Thyroid gland (tissue), 4 donors: Measurements from ENCODE around the gene GALNTL6. TPM values are rescaled to one million over a fixed set of nuclear protein-coding genes. Genes with fewer than 3 reads are reported as not detected.

Experiments
- DNase-seq, 2 donors: peaks; one replicate each; pipeline ENCODE4 v3.0.0-alpha.2; 2019
- H3K27ac ChIP-seq, 3 donors: fragments of 200-600 bp; sonication (generic); 1 replicate in 2 of 3; 2 replicates in 1 of 3; pipeline ENCODE4 v1.5.1; 2016 to 2019; ENCODE audit warnings: mild to moderate bottlenecking in 1 of 3, moderate library complexity in 1 of 3
- H3K27me3 ChIP-seq: fragments of 200-600 bp; sonication (generic); one replicate; pipeline ENCODE4 v1.5.1; 2019
- H3K36me3 ChIP-seq, 2 donors: fragments of 200-600 bp; sonication (generic); one replicate each; pipeline ENCODE4 v1.5.1; 2016 to 2019
- H3K4me1 ChIP-seq, 2 donors: fragments of 200-600 bp; sonication (generic); one replicate each; pipeline ENCODE4 v1.5.1; 2017 to 2019
- H3K4me3 ChIP-seq, 3 donors: fragments of 200-600 bp; sonication (generic); replicated peaks in 1 of 3; 1 replicate in 2 of 3; 2 replicates in 1 of 3; pipeline ENCODE4 v1.5.1; 2016; ENCODE audit warnings: mild to moderate bottlenecking in 1 of 3
- H3K9me3 ChIP-seq: fragments of 200-600 bp; sonication (generic); one replicate; pipeline ENCODE4 v1.5.1; 2017
- CTCF ChIP-seq, 6 experiments: fragments of 200-600 bp in 3 of 6; fragments of 450-650 bp in 3 of 6; sonication (generic) in 3 of 6; IDR thresholded peaks; one replicate each; pipeline ENCODE4 v1.5.1; 2016 to 2019; ENCODE audit warnings: antibody characterized with exemption in 6 of 6, mild to moderate bottlenecking in 2 of 6, inconsistent platforms in 1 of 6, moderate library complexity in 1 of 6
- POLR2A ChIP-seq, 2 donors: fragments of 450-650 bp; IDR thresholded peaks; one replicate each; pipeline ENCODE4 v1.6.1; 2017; ENCODE audit warnings: antibody characterized with exemption in 2 of 2, mild to moderate bottlenecking in 2 of 2, moderate library complexity in 1 of 2
- WGBS, 2 donors: methylation state at CpG; one replicate each; pipeline ENCODE4 v1.1.5; 2017; 5-methylcytosine and 5-hydroxymethylcytosine counted together
- intact Hi-C: fragments of 100-400 bp; cut with DNase I; formaldehyde crosslinking; loops from one replicate; pipeline ENCODE4 v1.15.1; 2023
- total RNA-seq, 4 donors: library from RNA; depleted of rRNA; stranded (reverse); fragments of >200 nt; gene quantifications; one replicate each; pipeline ENCODE4 v1.2.3, GENCODE V29; 2016

GALNTL6 gene
- total RNA-seq, 4 donors from 2014 or later = not detected

- Histone ChIP-seq H3K27ac (no peak overlapping the region), H3K4me1 (no peaks in the 10 kb centered on the region), H3K4me3 (no peak overlapping the region), H3K9me3 (no peaks in the 10 kb centered on the region), H3K36me3 (no peaks in the 10 kb centered on the region), H3K27me3 (no peaks in the 10 kb centered on the region)
- no peak for TF ChIP-seq POLR2A (IDR thresholded peaks at IDR 0.05)
- TF ChIP-seq CTCF (IDR thresholded peaks at IDR 0.05) = no peak
- DNase-seq = no peak
- intact Hi-C loops = no loop called here
- 91 to 94% methylated on average over 2 of the region's 2 CpGs for WGBS, 2 donors
Measured at GRCh38 chr4:172035562-172035961, 222.4 kb downstream of the GALNTL6 start.

DNA sequence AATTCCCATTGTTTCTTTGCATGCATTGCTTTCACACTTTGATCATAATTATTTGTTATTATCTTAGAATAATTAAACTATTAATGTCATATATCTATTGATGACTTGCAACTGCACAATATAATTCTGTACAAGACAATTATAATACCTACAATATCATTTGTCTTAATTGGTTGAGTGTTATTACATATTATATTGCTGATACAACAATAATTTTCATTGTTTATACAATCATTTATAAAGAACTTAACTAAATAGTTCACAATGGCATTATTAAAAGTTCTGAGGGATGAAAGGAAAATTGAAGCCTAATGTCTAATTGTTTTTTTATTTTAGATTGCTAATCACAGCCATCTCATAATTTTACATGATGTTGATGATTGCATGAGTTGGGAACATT is 227.6 kb downstream of the GALNTL6 start:
- intact Hi-C loops = no loop called here
- no peaks in the 10 kb centered on the region for H3K27me3 ChIP-seq
- H3K27ac ChIP-seq = no peak overlapping the region
- H3K36me3 ChIP-seq = no peaks in the 10 kb centered on the region
- no peaks in the 10 kb centered on the region for H3K9me3 ChIP-seq
- H3K4me1 ChIP-seq = no peaks in the 10 kb centered on the region
- H3K4me3 ChIP-seq = no peak overlapping the region
- TF ChIP-seq CTCF (IDR thresholded peaks at IDR 0.05) (no peak), POLR2A (IDR thresholded peaks at IDR 0.05) (no peak)
- DNase-seq = no peak

- TF ChIP-seq POLR2A (IDR thresholded peaks at IDR 0.05) (no peak), CTCF (IDR thresholded peaks at IDR 0.05) (no peak)
- Histone ChIP-seq H3K27ac (no peak overlapping the region), H3K9me3 (no peaks in the 10 kb centered on the region), H3K36me3 (no peaks in the 10 kb centered on the region), H3K4me3 (no peak overlapping the region), H3K4me1 (no peaks in the 10 kb centered on the region), H3K27me3 (no peaks in the 10 kb centered on the region)
- no peak for DNase-seq
- 54 to 57% methylated on average over 3 of the region's 3 CpGs for WGBS, 2 donors
- intact Hi-C loops = no loop called here
Measured at GRCh38 chr4:172042714-172043114, 229.5 kb downstream of the GALNTL6 start.

DNA sequence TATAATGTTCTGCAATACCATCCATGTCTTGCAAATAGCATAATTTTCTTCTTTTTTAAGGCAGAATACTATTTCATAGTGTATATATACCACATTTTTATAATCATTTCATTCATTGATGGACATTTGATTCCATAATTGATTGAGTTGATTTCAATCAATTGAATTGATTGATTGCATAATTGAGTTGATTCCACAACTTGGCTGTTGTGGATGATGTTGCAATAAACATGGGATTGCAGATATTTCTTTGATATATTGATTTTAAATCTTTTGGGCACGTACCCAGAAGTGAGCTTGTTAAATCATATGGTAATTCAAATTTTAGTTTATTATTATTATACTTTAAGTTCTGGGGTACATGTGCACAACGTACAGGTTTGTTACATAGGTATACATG is 232.8 kb downstream of the GALNTL6 start:
- no peak overlapping the region for H3K27ac ChIP-seq
- DNase-seq = no peak
- no peaks in the 10 kb centered on the region for H3K9me3 ChIP-seq
- TF ChIP-seq CTCF (IDR thresholded peaks at IDR 0.05) (no peak), POLR2A (IDR thresholded peaks at IDR 0.05) (no peak)
- H3K27me3 ChIP-seq = no peaks in the 10 kb centered on the region
- H3K4me3 ChIP-seq = no peak overlapping the region
- no peaks in the 10 kb centered on the region for H3K36me3 ChIP-seq
- intact Hi-C loops = no loop called here
- 88 to 90% methylated on average over 2 of the region's 2 CpGs for WGBS, 2 donors
- H3K4me1 ChIP-seq = no peaks in the 10 kb centered on the region

- DNase-seq = no peak
- Histone ChIP-seq H3K9me3 (no peaks in the 10 kb centered on the region), H3K27me3 (no peaks in the 10 kb centered on the region), H3K4me3 (no peak overlapping the region), H3K36me3 (no peaks in the 10 kb centered on the region), H3K27ac (no peak overlapping the region), H3K4me1 (no peaks in the 10 kb centered on the region)
- intact Hi-C loops = no loop called here
- TF ChIP-seq POLR2A (IDR thresholded peaks at IDR 0.05) (no peak), CTCF (IDR thresholded peaks at IDR 0.05) (no peak)
- 80 to 85% methylated on average over 1 of the region's 1 CpG for WGBS, 2 donors
Measured at GRCh38 chr4:172048666-172049065, 235.5 kb downstream of the GALNTL6 start.
